Glutamatergic neuron (in vitro differentiated cells): ENCODE data around the gene SLC52A1. TPM values are rescaled to one million over a fixed set of nuclear protein-coding genes. Genes with fewer than 3 reads are reported as not detected.

Source experiments
- DNase-seq: peaks from one replicate; pipeline ENCODE4 v3.0.0; 2022
- H3K27ac Mint-ChIP-seq: one replicate; pipeline ENCODE4 v1.8.0; 2020; ENCODE audit warnings: mild to moderate bottlenecking, mixed read lengths, inconsistent platforms; ENCODE audit not compliant: unreplicated experiment
- H3K27me3 Mint-ChIP-seq: one replicate; pipeline ENCODE4 v1.8.0; 2020; ENCODE audit warnings: mild to moderate bottlenecking, moderate library complexity, mixed read lengths, inconsistent platforms; ENCODE audit not compliant: unreplicated experiment
- H3K36me3 Mint-ChIP-seq: one replicate; pipeline ENCODE4 v1.8.0; 2020; ENCODE audit warnings: mild to moderate bottlenecking, mixed read lengths, inconsistent platforms; ENCODE audit not compliant: unreplicated experiment
- H3K4me1 Mint-ChIP-seq: one replicate; pipeline ENCODE4 v1.8.0; 2020; ENCODE audit warnings: mild to moderate bottlenecking, low read depth, mixed read lengths, inconsistent platforms; ENCODE audit not compliant: unreplicated experiment
- H3K4me3 Mint-ChIP-seq: one replicate; pipeline ENCODE4 v1.8.0; 2020; ENCODE audit warnings: mild to moderate bottlenecking, mixed read lengths, inconsistent platforms; ENCODE audit not compliant: unreplicated experiment
- H3K9me3 Mint-ChIP-seq: one replicate; pipeline ENCODE4 v1.8.0; 2020; ENCODE audit warnings: mild to moderate bottlenecking, moderate library complexity, mixed read lengths, inconsistent platforms; ENCODE audit not compliant: unreplicated experiment
- CTCF ChIP-seq: fragments of 200-600 bp; sonication (generic); IDR thresholded peaks from one replicate; pipeline ENCODE4 v1.5.0; 2021; ENCODE audit not compliant: partially characterized antibody, unreplicated experiment
- total RNA-seq: library from RNA; stranded (reverse); fragmentation: NEBNext Ultra II Directional; extraction: Animal tissue kit (Norgen Biotek cat#: 25700); gene quantifications from one replicate; pipeline ENCODE4 v1.2.1, GENCODE V29; 2021; ENCODE audit not compliant: unreplicated experiment

The SLC52A1 gene
- total RNA-seq, 1 donor from 2014 or later: not detected

GRCh38 chr17:5042157-5043022 lies 7.2 kb upstream of the SLC52A1 start:
- peaks cover 4% of the 10 kb centered on the region for H3K9me3 Mint-ChIP-seq
- no peak overlapping the region for H3K27ac Mint-ChIP-seq
- TF ChIP-seq CTCF: no peak

GRCh38 chr17:5034651-5035050 lies 575 bp downstream of the SLC52A1 start:
- peaks cover 2% of the 10 kb centered on the region for H3K27me3 Mint-ChIP-seq
- H3K36me3 Mint-ChIP-seq: peaks cover 2% of the 10 kb centered on the region
- no peak overlapping the region for H3K27ac Mint-ChIP-seq
- no peak for TF ChIP-seq CTCF
- H3K4me1 Mint-ChIP-seq: no peaks in the 10 kb centered on the region
- no peak for DNase-seq
- H3K4me3 Mint-ChIP-seq: no peak overlapping the region
- H3K9me3 Mint-ChIP-seq: peaks cover 5% of the 10 kb centered on the region

More at GRCh38 chr17:5042157-5043022, 7.2 kb upstream of the SLC52A1 start:
- no peak for DNase-seq
- no peaks in the 10 kb centered on the region for H3K27me3 Mint-ChIP-seq
- H3K4me3 Mint-ChIP-seq: no peak overlapping the region
- H3K36me3 Mint-ChIP-seq: peaks cover 6% of the 10 kb centered on the region
- no peaks in the 10 kb centered on the region for H3K4me1 Mint-ChIP-seq

- no peak overlapping the region for H3K27ac Mint-ChIP-seq
- no peaks in the 10 kb centered on the region for H3K4me1 Mint-ChIP-seq
- DNase-seq: no peak
- no peak for TF ChIP-seq CTCF
- H3K9me3 Mint-ChIP-seq: peaks cover 5% of the 10 kb centered on the region
- H3K36me3 Mint-ChIP-seq: no peaks in the 10 kb centered on the region
- H3K27me3 Mint-ChIP-seq: peaks cover 2% of the 10 kb centered on the region
- no peak overlapping the region for H3K4me3 Mint-ChIP-seq
Measured at GRCh38 chr17:5034063-5034462, 1.2 kb downstream of the SLC52A1 start.

GRCh38 chr17:5033352-5034015 lies 1.7 kb downstream of the SLC52A1 start:
- H3K9me3 Mint-ChIP-seq: peaks cover 5% of the 10 kb centered on the region
- no peak for TF ChIP-seq CTCF
- H3K27ac Mint-ChIP-seq: no peak overlapping the region
- DNase-seq: no peak
- H3K4me1 Mint-ChIP-seq: no peaks in the 10 kb centered on the region
- H3K4me3 Mint-ChIP-seq: no peak overlapping the region
- H3K27me3 Mint-ChIP-seq: peaks cover 2% of the 10 kb centered on the region
- no peaks in the 10 kb centered on the region for H3K36me3 Mint-ChIP-seq

GRCh38 chr17:5032865-5033264 lies 2.4 kb downstream of the SLC52A1 start:
- Mint-ChIP-seq H3K27ac (no peak overlapping the region), H3K36me3 (no peaks in the 10 kb centered on the region), H3K4me1 (no peaks in the 10 kb centered on the region), H3K4me3 (no peak overlapping the region), H3K9me3 (peaks cover 5% of the 10 kb centered on the region), H3K27me3 (peaks cover 2% of the 10 kb centered on the region)
- DNase-seq: no peak
- no peak for TF ChIP-seq CTCF
